HG03135 (cell line): ENCODE data around the gene ST7.
"Not testable (repeated sequence)": the region's sequence is repeated elsewhere in the genome, so short reads cannot be mapped to it uniquely, and the experiment has no call there.

Source experiments
- ATAC-seq: cut with Tn5 transposase; IDR thresholded peaks from one replicate; pipeline ENCODE4 v1.9.1; 2021; ENCODE audit warnings: mild to moderate bottlenecking, moderate library complexity; ENCODE audit not compliant: unreplicated experiment

Gene ST7, protein sequence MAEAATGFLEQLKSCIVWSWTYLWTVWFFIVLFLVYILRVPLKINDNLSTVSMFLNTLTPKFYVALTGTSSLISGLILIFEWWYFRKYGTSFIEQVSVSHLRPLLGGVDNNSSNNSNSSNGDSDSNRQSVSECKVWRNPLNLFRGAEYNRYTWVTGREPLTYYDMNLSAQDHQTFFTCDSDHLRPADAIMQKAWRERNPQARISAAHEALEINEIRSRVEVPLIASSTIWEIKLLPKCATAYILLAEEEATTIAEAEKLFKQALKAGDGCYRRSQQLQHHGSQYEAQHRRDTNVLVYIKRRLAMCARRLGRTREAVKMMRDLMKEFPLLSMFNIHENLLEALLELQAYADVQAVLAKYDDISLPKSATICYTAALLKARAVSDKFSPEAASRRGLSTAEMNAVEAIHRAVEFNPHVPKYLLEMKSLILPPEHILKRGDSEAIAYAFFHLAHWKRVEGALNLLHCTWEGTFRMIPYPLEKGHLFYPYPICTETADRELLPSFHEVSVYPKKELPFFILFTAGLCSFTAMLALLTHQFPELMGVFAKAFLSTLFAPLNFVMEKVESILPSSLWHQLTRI

DNA sequence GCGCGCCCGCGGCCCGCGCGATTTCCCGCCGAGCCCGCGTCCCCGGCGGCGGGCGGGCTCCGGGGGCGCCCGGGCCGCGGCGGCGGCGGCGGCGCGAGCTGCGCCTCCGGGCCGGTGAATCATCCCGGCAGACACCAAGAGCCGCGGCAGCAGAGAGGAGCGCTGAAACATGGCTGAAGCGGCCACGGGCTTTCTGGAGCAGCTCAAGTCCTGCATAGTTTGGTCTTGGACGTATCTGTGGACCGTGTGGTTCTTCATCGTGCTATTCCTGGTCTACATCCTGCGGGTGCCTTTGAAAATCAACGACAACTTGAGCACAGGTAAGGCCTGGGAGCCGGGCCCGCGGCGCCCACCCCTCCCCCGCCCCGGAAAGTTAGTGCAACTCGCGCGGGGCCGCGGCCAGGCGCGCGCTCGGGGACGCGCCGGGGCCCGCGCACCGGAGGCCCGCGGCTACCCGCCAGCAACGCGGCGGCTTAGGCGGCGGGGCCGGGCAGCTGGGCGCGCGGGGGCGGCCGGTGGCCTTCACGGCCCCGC, at the start of gene ST7:
Gene ST7 (plus strand): TSS at position 130 of the 534 bp plus-strand sequence. CDS start 40 bp downstream, at position 170.
- peak; percentile 42 for ATAC-seq

DNA sequence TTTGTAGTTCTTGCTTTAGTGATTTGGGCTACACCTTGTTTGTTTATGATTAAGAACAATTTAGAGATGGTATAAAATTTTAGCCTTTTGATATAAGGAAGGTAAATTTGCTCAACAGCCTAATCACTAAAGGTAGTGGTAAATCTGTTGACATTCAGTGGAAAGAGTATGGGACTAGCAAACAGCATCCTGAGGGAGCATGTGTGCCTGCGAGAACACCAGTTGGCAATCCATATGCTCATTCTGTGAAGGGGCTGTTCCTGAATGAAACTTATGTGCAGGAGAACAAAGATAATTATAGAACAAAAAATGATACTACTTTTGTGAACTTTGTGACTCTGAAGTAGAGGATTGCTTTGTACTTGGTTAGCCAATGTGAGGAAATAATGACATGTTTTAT, 46.9 kb upstream of the ST7 start:
- no peak for ATAC-seq

DNA sequence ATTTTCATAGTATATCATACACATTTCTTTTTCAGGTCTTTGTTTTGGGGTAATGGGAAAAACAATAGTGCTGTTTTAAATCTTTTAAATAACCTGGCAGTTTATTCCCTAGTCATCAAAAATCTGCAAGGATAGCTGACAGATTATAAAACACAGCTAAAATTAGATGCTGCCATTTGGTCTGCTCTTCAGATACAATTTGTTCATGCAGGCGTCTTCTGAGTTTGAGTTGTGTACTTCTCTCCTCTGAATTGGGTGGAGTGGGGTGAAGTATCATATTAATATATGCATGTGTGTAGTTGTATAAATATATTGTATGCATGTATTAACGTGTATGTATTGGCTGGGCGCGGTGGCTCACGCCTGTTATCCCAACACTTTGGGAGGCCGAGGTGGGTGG, 42.9 kb upstream of the ST7 start:
- no peak for ATAC-seq

DNA sequence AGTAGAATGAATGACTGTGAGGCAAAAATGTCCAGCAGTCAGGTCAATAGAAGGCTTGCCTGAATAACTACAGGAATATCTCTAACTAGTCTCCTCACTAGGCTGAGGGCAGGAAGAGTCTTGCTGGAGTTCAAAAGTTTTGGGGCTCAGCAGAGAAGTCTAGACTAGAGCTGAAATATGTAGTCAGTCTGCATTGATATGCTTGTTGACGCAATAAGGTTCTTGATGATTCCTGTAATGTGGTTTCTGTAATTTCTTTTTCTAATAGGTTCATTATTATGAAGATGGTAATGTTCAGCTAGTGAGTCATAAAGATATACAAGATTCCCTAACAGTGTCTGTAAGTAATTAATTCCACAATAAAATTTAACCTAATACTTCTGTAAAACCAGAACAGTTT, 41.5 kb upstream of the ST7 start:
- ATAC-seq, result no peak

DNA sequence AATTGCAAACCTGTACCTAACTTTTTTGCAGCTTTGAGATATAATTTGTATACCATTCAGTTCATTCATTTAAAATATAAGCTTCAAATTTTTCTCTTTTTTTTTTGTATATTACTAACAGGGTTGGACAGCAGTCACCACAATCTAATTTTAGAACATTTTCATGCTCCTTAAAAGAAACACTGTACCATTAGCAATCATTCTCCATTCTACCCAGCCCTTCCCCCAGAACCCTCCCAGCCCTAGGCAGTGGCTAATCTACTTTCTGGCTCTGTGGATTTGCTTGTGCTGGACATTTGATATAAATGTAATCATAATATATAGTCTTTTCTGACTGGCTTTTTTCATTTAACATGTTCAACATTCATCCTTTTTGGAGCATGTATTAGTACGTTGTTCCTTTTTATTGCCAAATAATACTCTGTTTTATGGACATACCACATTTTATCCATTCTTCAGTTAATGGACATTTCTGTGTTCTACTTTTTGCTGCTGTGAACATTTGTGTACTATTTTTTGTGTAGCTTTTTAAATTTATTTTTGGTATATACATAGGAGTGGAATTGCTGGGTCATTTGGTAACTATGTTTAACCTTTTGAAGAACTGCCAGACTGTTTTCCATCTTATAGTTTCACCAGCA, 40.9 kb upstream of the ST7 start:
- no peak for ATAC-seq

DNA sequence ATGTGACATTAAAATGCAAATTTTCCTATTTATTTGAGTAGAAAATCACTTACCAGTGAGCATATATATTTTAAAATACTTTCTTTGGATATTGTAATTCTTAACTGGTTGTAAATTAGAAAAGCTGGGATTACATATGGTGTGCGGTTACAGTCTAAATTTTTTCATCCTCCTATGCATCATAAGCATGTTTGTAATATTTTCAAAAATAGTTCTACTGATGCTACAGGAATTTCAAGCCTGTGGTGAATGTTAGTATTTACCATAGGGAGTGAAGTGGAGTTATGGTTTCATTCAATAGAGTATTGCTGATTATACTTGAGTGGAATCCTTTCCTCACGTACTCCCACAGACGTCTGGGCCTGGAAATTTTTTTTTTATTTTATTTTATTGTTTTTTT, 34.6 kb upstream of the ST7 start:
- no peak for ATAC-seq

DNA sequence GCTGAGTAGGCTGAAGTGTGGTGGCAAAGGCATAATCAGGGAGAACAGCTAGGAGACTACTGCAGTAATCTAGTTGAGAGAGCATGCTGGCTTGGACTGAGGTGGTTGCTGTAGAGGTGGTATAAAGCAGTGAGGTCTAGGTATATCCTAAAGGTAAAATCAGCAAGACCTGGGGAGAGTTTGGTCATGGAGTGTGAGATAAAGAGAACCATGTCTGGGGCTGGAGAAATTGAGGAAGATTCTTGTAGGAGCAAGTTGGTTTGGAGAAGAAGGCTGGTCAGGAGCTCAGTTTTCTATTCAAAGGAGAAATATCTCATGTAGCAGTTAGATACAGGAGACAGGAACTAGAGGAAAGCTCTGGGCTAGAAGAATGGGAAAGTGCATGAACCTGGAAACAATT, 32.9 kb upstream of the ST7 start:
- no peak for ATAC-seq

DNA sequence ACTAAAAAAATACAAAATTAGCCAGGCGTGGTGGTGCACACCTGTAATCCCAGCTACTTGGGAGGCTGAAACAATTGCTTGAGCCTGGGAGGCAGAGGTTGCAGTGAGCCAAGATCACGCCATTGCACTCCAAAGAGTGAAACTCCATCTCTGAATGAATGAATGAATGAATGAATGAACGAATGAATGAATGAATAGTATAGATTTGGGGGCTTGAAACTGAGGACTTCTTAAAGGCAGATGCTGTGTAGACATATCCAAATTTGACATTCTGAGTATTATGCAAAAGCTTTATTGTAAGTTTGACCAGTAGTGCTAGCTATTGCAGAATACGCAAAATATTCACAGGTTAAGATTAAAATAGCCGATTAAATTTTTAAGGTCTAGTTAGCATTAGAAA, 30.8 kb upstream of the ST7 start:
- ATAC-seq, result no peak

DNA sequence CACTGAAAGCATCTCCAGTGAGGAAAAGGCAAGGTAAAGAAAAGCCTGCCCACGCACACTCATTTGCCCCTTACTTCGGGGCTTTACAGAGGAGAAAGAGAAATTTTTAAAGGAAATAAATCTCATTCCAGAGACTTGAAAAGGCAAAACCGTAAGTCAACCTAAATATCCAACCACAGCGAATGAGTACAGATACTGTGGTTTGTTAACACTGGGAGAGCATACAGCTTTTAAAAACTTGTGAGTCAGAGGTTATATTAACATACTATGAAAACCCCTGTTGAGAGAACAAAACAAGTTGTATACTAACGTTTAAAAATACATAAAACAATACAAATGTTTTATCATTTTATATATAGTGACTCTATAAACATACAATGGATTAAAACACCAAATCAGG, 28.6 kb upstream of the ST7 start:
- ATAC-seq, result no peak

DNA sequence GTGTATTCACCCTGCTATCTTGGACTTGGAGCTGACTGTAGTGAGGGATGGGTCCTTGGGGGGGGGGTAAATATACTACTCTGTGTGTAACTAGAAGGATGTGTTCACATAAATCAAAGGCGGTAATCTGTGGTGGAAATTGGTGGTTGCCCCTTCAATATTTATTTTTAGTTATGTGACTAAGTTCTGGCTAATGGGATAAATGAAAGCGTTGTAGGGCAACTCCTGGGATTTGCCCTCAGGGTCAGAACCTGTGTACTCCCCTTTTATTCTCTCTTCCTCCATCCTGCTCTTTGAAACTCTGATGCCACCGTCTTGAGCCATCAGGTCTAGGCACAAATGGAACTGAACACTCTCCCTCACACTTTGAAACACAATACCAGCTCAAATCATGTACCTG, 24.3 kb upstream of the ST7 start:
- no peak for ATAC-seq

DNA sequence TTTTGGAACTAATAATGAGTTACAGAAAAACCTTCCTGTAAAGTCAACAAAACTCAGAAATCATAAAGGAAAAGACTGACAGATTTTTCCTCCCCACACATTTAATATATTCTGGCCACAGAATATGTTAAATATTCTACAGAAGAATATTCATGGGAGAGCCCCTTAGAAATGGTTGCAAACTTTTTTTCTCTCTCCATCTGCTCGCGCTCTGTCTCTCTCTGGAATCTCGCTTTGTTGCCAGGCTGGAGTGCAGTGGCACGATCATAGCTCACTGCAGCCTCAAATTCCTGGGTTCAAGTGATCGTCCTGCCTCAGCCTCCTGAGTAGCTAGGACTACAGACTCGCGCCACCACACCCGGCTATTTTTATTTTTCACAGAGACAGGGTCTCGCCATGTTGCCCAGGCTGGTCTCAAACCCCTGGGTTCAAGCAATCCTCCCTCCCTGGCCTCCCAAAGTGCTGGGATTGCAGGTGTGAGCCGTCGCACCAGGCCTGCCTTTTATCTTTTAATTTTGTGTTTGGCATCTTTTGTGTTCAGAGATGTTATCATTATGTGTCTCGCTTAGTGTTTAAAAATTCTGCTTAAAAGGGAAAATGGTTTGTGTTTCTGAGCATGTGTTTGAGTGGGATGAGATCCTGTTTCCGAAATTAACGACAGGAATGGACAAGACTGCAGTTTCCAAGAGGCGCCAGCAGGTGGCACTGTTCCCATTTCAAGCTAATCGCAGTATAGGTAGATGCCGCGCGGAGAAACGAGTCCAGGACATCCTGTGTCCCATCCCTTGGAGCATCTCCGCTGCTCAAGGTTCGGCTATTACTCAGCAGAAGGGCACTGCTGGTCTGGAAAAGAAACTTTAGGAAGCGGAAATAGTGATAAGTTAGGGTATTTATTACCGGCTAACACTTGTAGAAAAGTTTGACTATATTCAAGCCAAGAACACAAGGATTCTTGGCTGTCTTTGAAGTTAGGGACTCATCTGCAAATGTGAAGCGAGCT, 23.1 kb upstream of the ST7 start:
- peak; percentile 76 for ATAC-seq

DNA sequence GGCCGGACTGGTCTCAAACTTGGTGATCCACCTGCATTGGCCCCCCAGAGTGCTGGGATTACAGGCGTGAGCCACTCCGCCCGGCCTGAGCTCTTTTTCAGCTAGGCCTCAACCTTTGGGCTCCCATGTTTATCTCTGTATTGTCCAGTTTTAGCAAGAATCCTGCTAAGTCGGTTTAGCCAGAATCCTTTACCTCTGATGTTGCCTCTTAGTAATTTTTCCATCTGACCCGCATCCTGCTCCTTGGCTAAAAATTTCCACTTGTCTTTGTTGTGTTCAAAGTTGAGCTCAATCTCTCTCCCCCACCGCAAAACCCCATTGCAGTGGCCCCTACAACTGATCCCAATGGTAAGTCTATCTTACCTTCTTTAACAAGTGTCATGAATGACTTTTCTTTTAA, 20.7 kb upstream of the ST7 start:
- no peak for ATAC-seq

DNA sequence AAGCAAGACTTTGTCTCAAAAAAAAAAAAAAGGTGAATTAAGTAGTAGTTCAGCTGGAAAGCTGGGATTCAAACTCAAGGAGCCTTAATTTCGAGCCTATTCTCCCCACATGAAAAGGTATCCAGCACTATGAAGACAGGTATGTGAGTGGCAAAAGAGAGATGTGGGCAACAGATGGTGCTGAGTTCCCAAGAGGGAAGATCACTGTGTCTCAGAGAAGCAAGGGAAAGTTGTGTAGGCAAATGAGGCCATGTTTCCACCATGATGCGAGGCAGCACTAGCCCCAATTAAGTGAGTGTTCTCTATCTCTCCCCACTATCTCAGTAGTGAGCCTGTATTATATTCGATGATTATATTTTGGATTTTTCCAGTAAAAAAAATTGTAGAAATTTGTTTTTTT, 19.8 kb upstream of the ST7 start:
- ATAC-seq, result no peak

DNA sequence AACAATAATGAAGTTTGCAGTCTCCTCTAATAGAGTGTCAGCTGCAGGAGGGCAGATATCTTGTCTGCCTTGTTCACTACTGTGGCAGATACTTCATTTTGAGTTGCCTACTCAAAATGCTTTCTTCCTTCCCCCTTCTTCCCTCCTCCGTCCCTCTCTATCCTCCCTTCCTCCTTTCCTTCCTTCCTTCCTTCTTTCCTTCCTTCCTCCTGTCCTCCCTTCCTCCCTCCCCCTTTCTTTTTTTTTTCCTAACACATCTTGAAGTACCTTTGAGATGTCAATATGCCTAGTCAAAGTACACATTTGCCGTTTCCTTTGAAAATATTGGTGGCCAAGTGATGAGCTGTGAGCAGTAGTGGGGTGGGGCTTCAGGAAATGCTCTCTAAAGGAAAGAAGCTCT, 18.7 kb upstream of the ST7 start:
- ATAC-seq, result no peak

DNA sequence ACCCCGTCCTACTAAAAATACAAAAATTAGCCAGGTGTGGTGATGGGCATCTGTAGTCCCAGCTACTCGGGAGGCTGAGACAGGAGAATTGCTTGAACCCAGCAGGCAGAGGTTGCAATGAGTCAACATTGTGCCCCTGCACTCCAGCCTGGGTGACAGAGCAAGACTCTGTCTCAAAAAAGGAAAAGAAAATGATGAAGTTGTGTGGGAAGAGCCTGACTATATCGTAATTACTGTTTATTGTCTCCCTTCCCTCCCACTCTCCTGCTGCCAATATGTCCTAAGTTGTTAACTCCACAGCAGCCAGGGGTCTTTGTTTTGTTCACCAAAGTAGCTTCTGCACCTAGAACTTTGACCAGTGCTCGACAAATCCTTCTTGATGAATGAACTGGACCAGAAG, 16.5 kb upstream of the ST7 start:
- ATAC-seq, result not testable (repeated sequence)

DNA sequence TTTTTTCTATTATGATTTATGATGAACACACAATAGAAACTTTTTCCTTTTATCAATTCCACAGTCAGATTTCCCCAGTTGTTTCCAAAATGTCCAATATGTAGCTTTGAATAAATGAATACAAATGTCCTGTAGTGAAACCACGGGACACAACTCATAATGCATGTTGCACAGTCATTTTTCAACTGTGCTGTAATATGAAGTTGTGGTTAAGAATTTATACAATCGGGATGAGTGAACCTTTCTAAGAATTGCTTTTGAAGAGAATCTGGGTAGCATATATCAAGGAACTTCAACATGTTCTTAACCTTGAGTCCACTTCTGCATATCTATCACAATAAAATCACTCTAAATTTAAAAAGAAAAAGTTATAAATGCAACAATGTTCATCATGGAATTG, 14.6 kb upstream of the ST7 start:
- no peak for ATAC-seq

DNA sequence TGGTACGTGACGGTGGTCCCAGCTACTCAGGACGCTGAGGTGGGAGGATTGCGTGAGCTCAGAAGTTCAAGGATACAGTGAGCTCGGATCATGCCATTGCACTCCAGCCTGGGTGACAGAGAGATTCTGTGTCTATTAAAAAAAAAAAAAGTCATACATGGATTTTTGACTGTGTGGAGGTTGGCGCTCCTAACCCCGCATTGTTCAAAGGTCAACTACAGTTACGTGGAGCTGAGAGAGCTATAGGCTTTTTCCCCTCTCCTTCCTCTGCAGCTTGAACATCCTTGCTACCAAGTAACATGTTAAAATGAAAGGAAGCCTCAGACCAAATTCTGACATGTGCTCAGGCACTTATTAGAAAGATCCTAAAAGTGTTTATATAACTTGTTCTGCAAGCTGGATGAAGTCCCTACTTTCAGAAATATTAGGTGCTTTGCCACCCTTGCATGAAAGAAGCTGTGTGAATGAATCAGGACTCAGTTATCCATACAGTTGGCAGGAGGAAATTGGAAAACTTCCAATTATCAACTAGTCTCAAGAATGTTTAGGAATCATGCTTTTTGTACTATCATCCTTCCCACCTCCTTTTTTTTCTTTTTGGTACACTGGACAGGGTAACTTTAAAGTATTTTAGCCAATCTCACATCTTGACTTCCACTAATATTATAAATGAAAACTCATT, 12.5 kb upstream of the ST7 start:
- no peak for ATAC-seq

DNA sequence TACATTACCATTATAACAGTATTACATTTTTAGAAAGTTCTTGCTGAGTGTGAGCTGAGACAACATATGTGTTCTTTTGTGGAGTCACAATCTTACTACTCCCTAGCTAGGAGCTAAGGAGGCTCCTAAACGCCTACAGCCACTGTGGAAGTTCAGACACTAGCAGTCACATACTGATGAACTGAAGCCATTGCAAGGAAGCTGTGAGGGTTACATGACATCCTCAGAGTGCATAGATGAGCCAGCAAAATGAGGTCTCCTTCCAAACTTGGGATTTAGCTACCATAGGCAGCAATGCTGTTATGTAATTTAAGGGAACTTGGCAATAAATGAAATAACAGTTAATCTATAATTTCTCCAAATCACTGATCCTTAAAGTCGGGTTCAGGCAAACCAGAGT, 10.8 kb upstream of the ST7 start:
- ATAC-seq, result no peak

DNA sequence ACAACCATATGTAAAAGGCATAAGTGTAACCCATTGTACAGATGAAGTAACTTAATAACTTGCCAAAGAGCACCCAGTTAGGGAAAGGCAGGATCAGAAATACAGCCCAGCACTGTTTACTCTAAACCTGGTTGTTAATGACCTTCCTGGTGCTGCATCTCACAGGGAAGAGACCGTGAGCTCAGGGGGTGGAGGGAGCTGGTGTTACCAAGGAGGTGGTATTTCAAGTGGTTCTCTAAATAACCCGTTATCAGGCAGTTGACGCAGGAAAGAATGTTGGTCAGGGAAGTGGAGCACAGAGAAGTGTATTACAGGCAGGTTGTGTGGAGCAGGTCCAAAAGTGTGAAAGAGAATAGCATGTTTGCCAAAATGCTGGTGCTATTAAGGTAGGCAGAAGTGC, 4.4 kb upstream of the ST7 start:
- no peak for ATAC-seq
